ENCODE measurements around the gene GNB3. TPM values are rescaled to one million over a fixed set of nuclear protein-coding genes. Genes with fewer than 3 reads are reported as not detected.
"Not testable (repeated sequence)": the region's sequence is repeated elsewhere in the genome, so short reads cannot be mapped to it uniquely, and the experiment has no call there.

The GNB3 gene
- total and polyA plus RNA-seq, 3 experiments from 2014 or later = 0.48 to 0.78 TPM; not detected in 1

DNA sequence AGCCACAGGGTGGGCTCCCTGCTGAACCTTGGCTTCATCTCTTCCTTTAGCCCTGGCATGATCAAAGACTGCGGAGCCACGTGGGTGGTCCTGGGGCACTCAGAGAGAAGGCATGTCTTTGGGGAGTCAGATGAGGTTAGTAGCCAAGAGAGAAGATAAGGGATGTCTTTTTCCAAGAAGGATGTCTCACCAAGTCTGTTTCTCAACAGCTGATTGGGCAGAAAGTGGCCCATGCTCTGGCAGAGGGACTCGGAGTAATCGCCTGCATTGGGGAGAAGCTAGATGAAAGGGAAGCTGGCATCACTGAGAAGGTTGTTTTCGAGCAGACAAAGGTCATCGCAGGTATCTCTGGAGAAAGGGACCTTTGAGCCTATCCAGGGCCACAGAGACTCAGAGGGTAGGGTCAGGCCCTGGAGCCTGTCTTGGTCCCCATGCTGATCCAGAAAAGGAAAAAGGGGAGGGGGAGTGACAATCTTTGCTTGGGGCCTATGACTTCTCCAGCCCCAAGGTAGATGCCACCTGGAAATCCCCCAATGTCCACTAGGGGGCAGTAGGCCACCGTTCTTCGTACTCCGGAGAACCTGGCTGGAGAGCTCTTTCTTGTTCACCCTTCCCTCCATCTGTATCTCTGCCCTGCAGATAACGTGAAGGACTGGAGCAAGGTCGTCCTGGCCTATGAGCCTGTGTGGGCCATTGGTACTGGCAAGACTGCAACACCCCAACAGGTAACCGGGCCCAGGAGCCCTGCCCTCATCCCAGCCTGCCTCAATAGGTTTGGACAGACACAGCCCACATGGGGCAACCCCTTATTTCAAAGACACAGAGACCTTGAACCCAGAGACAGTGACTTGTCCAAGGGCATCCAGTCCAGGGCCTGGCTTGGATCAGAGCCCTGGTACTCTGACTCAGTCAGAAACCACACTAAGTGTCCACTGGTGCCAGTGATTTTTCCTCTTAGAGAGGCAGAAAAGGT, 28.6 kb downstream of the GNB3 start:
- POLR2A ChIA-PET = interaction anchor here (0.5 to 3.8 kb wide), 10 partner anchors 16 to 226 kb away, joined by 3 to 36 read pairs (median 4); partner anchors contain the start of genes C12orf57, CDCA3, ENO2 and MLF2
- Histone ChIP-seq H3K4me1 (ENCODE audit: insufficient read depth, low read length) (peaks cover 42% of the 10 kb centered on the region), H3K9me3 (ENCODE audit: low read length) (no peaks in the 10 kb centered on the region), H3K4me3 (ENCODE audit: low read length) (no peak overlapping the region), H3K27me3 (ENCODE audit: insufficient read depth, low read length, poor library complexity, severe bottlenecking) (no peaks in the 10 kb centered on the region), H3K36me3 (ENCODE audit: insufficient read depth, low read length) (peaks cover 23% of the 10 kb centered on the region), H3K27ac (ENCODE audit: low read depth, low read length) (peak overlapping the region; percentile 76)
- CTCF ChIA-PET = interaction anchor here (0.6 to 11.0 kb wide), 32 partner anchors 11 to 256 kb away, joined by 3 to 135 read pairs (median 4); partner anchors contain the start of genes ATN1, C12orf57, C1RL and CDCA3
- peak overlapping the region; percentile 85 to 96 (median 92) for H3K4me3 Mint-ChIP-seq
- H3K9me3 Mint-ChIP-seq = no peaks in the 10 kb centered on the region
- peak overlapping the region; percentile 82 to 92 (median 86) for H3K27ac Mint-ChIP-seq
- peaks cover 2 to 66% (median 12%) of the 10 kb centered on the region in 3 donors for H3K36me3 Mint-ChIP-seq
- H3K27me3 Mint-ChIP-seq = no peaks in the 10 kb centered on the region
- peak; percentile 76 to 87 (median 79) for DNase-seq
- peaks cover 48 to 61% (median 52%) of the 10 kb centered on the region in 3 donors for H3K4me1 Mint-ChIP-seq

DNA sequence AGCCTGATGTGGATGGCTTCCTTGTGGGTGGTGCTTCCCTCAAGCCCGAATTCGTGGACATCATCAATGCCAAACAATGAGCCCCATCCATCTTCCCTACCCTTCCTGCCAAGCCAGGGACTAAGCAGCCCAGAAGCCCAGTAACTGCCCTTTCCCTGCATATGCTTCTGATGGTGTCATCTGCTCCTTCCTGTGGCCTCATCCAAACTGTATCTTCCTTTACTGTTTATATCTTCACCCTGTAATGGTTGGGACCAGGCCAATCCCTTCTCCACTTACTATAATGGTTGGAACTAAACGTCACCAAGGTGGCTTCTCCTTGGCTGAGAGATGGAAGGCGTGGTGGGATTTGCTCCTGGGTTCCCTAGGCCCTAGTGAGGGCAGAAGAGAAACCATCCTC, 29.6 kb downstream of the GNB3 start:
- CTCF ChIA-PET = interaction anchor here (1.0 to 11.0 kb wide), 17 partner anchors 14 to 534 kb away, joined by 3 to 135 read pairs (median 7); partner anchors contain the start of genes ATN1, C1R, C1RL and CDCA3
- H3K27me3 Mint-ChIP-seq; H3K27me3 ChIP-seq (ENCODE audit: insufficient read depth, low read length, poor library complexity, severe bottlenecking); H3K9me3 ChIP-seq (ENCODE audit: low read length); H3K27ac ChIP-seq (ENCODE audit: low read depth, low read length); DNase-seq; H3K9me3 Mint-ChIP-seq; H3K4me3 ChIP-seq (ENCODE audit: low read length); POLR2A ChIA-PET: not testable (repeated sequence)
- Histone ChIP-seq H3K36me3 (ENCODE audit: insufficient read depth, low read length) (peaks cover 17% of the 10 kb centered on the region), H3K4me1 (ENCODE audit: insufficient read depth, low read length) (peaks cover 42% of the 10 kb centered on the region)
- H3K27ac Mint-ChIP-seq = peak overlapping the region in 7 of 8 donors; percentile 48 to 92 (median 77)
- peaks cover 49 to 67% (median 58%) of the 10 kb centered on the region in 3 donors for H3K4me1 Mint-ChIP-seq
- peak overlapping the region in 6 of 7 donors; percentile 23 to 91 (median 58) for H3K4me3 Mint-ChIP-seq
- H3K36me3 Mint-ChIP-seq = peaks cover 0 to 56% (median 7%) of the 10 kb centered on the region in 3 donors

DNA sequence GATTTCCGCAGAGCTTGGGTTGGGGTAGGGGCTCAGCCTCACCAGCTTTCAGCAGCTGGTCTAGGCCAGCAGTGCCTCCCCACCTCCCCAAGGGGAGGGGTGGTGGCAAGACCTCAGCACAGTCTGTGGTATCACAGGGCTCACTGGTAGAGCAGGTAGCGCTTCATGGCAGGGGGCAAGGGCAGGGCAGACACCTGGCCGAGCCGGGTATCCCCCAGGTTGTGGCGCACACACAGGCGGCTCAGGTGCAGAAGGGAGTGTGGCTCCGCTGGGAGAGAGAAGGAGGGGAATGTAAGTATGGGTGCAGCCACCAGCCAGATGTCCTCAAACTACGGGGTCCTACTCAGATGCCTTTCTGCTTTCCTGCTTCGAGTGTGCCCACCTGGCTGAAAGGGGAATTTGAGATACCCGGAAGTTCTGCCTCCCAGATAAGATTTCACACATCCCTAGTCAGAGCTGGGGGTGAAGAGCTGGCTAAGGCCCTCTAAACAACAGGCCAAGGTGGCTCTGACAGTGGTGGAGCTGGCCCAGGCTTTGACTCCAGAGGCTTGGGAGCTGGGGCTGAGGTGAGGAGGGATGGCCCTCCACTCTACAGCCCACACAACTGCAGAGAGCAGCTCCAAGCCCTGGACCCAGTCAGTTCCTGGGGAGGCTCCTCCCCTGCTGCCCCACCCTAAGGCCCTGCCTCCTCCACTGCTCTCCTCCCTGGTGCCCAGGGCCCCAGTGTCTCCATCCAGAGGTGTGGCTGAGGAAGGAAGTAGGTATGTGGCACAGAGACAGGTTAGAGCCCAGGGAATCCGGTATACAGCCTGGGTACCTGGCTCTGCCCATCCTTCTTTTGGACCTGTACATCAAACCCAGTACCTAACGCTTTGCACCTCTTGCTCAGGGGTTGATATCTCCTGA, 30.6 kb downstream of the GNB3 start:
- Mint-ChIP-seq H3K9me3 (no peaks in the 10 kb centered on the region), H3K27me3 (no peaks in the 10 kb centered on the region), H3K4me1 (peaks cover 50 to 67% (median 58%) of the 10 kb centered on the region in 3 donors), H3K4me3 (peak overlapping the region; percentile 83 to 97 (median 89)), H3K27ac (peak overlapping the region; percentile 79 to 99 (median 88)), H3K36me3 (peaks cover 0 to 53% (median 7%) of the 10 kb centered on the region in 3 donors)
- Histone ChIP-seq H3K36me3 (ENCODE audit: insufficient read depth, low read length) (peaks cover 17% of the 10 kb centered on the region), H3K27ac (ENCODE audit: low read depth, low read length) (no peak overlapping the region), H3K9me3 (ENCODE audit: low read length) (no peaks in the 10 kb centered on the region), H3K27me3 (ENCODE audit: insufficient read depth, low read length, poor library complexity, severe bottlenecking) (no peaks in the 10 kb centered on the region), H3K4me3 (ENCODE audit: low read length) (peak overlapping the region; percentile 96), H3K4me1 (ENCODE audit: insufficient read depth, low read length) (peaks cover 42% of the 10 kb centered on the region)
- ChIA-PET POLR2A (interaction anchor here (1.1 to 3.6 kb wide), 5 partner anchors 19 to 90 kb away, joined by 4 to 46 read pairs (median 22); partner anchors contain the start of genes CDCA3, ENO2 and USP5), CTCF (interaction anchor here (0.8 to 11.0 kb wide), 28 partner anchors 7 to 535 kb away, joined by 3 to 135 read pairs (median 9); partner anchors contain the start of genes ATN1, C1R, C1RL and CDCA3)
- peak in 1 of 5 donors; percentile 27 for DNase-seq

DNA sequence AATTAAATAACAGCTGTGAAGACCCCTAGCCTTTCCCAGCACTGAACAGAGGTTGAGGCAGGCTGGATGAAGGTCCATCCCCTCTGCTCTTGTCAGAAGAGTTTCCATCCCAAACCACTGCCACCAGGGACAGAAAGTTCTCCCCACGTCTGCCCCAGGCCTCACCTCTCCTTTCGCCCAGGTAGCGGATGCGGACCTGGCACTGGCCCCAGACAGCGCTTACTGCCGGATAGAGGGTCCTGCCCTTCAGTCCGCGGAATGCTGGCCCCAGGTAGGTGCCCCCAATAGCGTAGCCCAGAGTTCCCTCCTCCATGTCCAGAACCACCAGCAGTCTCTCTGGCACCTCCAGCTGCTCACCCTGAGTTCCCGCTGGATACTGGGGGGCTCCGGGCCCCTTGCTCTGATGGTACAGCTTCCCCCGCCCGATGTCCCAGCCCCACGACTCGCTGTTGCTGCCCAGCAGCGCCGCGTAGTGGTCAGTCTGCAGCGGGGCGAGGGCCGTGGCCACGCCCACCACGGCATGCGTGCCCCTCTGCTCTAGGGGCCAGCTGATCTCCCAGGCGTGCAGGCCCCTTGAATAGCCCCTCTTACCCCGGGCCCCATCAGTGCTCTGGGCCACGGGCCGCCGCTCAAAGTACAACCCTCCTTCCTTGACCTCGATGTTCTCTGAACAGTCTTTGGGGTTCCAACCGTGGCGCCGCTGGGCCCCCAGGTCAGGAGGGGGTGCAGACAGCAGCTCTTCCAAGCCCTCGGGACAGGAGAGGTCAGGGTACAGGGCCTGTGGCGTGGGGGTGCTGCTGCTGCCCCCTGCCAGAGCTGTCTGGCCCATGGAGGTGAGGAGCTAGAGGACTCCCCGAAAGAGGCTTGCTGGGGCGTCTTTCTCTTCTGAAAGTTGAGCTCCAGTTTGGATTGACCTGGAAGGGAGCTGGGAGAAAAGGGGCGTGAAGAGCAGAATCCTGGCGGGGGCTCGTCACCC, 31.6 kb downstream of the GNB3 start:
- Mint-ChIP-seq H3K4me1 (peaks cover 45 to 58% (median 58%) of the 10 kb centered on the region in 3 donors), H3K36me3 (peaks cover 0 to 53% (median 7%) of the 10 kb centered on the region in 3 donors), H3K27me3 (no peaks in the 10 kb centered on the region), H3K27ac (peak overlapping the region; percentile 79 to 99 (median 88)), H3K9me3 (no peaks in the 10 kb centered on the region), H3K4me3 (peak overlapping the region; percentile 83 to 97 (median 89))
- Histone ChIP-seq H3K4me3 (ENCODE audit: low read length) (peak overlapping the region; percentile 96), H3K36me3 (ENCODE audit: insufficient read depth, low read length) (peaks cover 17% of the 10 kb centered on the region), H3K9me3 (ENCODE audit: low read length) (no peaks in the 10 kb centered on the region), H3K27ac (ENCODE audit: low read depth, low read length) (peak overlapping the region; percentile 90), H3K27me3 (ENCODE audit: insufficient read depth, low read length, poor library complexity, severe bottlenecking) (no peaks in the 10 kb centered on the region), H3K4me1 (ENCODE audit: insufficient read depth, low read length) (peaks cover 42% of the 10 kb centered on the region)
- CTCF ChIA-PET = interaction anchor here (0.6 to 11.0 kb wide), 61 partner anchors 9 to 272 kb away, joined by 3 to 135 read pairs (median 3); partner anchors contain the start of genes ATN1, C12orf57, C1RL and CDCA3
- POLR2A ChIA-PET = interaction anchor here (0.5 to 3.6 kb wide), 23 partner anchors 8 to 317 kb away, joined by 3 to 46 read pairs (median 4); partner anchors contain the start of genes C12orf57, C1RL, CDCA3 and COPS7A
- DNase-seq = peak; percentile 81 to 87 (median 82)

DNA sequence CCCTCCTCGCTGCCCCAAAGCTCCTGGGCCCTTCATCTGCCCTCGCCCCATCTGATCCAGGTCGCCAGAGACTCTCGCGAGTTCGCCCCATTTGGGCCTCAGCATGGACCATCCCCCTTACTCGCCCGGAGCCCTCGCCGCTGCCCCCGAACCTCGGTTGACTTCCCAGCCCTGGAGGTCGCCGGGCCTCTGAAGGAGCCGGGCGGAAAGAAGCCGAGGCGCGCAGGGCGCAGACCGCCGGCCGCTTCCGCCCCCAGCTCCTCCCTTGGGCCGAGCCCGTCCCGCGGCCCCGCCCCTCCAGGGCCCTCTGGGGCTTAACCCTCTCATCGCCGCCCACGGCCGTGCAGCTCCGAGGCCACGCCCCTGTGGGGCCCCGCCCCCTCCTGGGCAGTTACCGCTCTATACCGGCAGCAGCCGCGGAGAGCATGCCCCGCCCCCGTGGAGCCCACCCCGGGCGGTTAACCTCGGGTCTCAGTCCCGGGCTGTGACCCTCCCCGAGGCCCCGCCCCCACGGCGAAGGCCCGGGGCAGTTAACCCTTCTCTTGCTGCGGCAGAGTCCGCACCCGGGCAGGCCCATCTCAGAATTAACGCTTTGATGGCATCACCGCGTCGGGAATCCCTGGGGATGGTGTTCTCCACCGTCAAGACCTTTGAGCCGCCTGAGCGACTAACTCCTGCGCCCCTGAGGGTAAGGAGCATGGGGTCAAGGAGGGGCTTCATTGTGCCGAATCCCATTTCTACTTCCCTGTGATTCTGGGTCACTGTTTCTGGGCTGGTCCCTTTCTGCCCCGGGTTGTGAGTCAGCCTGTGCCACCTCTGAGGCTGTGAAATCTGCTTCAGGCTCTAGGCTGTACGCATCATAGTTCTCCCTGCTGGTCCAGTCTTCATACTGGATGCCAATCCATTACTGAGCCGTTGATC, 32.6 kb downstream of the GNB3 start, which contains the start of gene SPSB2:
SPSB2 (minus strand) TSS at position 210 of the 921 bp plus-strand sequence. CDS start 402 bp downstream, outside the sequence.
- peaks cover 0 to 52% (median 8%) of the 10 kb centered on the region in 3 donors for H3K36me3 Mint-ChIP-seq
- H3K4me1 ChIP-seq (ENCODE audit: insufficient read depth, low read length) = peaks cover 40% of the 10 kb centered on the region

More for the DNA sequence above, 32.6 kb downstream of the GNB3 start, which contains the start of gene SPSB2:
- Mint-ChIP-seq H3K4me1 (peaks cover 41 to 53% (median 52%) of the 10 kb centered on the region in 3 donors), H3K27ac (peak within 1 kb of the TSS; percentile 85 to 99 (median 92)), H3K9me3 (no peaks in the 10 kb centered on the region), H3K4me3 (peak within 1 kb of the TSS; percentile 83 to 97 (median 89)), H3K27me3 (no peaks in the 10 kb centered on the region)
- Histone ChIP-seq H3K27ac (ENCODE audit: low read depth, low read length) (peak within 1 kb of the TSS; percentile 90), H3K4me3 (ENCODE audit: low read length) (peak within 1 kb of the TSS; percentile 96), H3K36me3 (ENCODE audit: insufficient read depth, low read length) (peaks cover 17% of the 10 kb centered on the region), H3K9me3 (ENCODE audit: low read length) (no peaks in the 10 kb centered on the region), H3K27me3 (ENCODE audit: insufficient read depth, low read length, poor library complexity, severe bottlenecking) (no peaks in the 10 kb centered on the region)
- peak; percentile 98 to 100 (median 99) for DNase-seq
- ChIA-PET CTCF (interaction anchor here (0.6 to 11.0 kb wide), 56 partner anchors 9 to 268 kb away, joined by 3 to 135 read pairs (median 4); partner anchors contain the start of genes ATN1, C12orf57, C1RL and CDCA3), POLR2A (interaction anchor here (0.7 to 3.6 kb wide), 23 partner anchors 9 to 316 kb away, joined by 3 to 46 read pairs (median 4); partner anchors contain the start of genes C12orf57, C1RL, CDCA3 and COPS7A)

All from CD8-positive, alpha-beta memory T cell (primary cell).